ENCODE results near the gene SERAC1.

SERAC1 gene

GRCh38 chr6:158076548-158076947, 91.5 kb downstream of the SERAC1 start:
- DNase-seq (ENCODE audit: low read depth), result no peak

- DNase-seq (ENCODE audit: low read depth), result peak; percentile 11
Observed at GRCh38 chr6:158073776-158074175, 94.3 kb downstream of the SERAC1 start.

GRCh38 chr6:158072083-158072721, 95.9 kb downstream of the SERAC1 start:
- peak; percentile 63 for DNase-seq (ENCODE audit: low read depth)

DNA sequence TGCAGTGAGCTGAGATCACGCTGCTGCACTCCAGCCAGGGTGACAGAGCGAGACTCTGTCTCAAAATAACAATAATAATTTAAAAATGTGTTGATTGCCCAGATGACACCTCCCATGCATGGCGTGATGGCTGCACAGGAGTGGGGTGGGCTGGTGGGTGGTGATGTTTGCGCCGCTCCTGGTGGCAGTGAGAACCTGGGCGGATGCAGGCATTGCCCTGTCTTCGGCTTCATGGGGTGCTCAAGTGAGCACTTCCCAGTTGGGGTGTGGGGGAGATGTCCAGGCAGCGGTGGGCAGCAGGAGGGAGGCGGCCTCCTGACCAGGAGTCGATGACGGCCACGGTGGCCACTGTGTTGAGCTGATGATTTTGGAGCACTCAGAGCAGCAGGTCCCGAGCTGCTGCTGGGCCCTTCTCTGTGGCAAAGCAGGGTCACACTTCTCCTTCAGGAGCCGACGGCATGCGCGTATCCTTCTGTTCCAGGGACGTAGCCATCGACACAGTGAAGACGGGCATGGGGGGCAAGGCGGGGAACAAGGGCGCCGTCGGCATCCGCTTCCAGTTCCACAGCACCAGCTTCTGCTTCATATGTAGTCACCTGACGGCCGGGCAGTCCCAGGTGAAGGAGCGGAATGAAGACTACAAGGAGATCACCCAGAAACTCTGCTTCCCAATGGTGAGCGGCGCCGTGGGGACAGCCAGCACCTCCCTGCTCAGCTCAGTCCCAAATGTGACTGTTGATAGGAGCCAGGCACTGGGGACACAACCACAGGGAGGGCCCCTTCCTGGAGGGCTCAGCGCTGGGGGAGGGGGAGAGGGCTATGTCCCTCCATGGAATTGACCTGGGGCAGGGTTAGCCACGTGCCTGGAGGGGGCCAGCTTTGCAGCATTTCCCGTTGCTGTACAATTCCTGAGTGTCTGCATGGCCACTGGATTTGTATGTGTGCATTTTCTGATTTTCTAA, 96.7 kb downstream of the SERAC1 start:
- DNase-seq (ENCODE audit: low read depth), result no peak

GRCh38 chr6:158070513-158070912, 97.5 kb downstream of the SERAC1 start:
- DNase-seq (ENCODE audit: low read depth), result no peak

DNA sequence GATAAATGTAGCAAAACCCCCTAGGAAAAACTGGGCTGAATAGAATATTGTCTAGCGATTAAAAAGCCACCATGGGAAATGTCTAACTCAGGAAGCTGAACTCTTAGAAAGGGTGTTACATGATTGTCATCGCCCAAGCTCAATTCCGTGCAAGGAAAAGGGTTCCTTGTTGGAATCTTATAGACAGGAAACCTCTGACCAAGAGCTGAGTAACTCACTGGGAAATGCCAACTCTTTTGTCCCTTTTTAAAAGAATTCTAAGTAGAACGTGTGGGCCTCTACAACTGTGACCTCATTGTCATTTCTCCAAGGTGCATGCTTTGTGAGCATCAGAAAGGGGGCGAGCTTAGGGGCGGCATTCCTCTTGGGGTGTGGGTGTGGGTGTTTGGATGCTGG, 98.3 kb downstream of the SERAC1 start:
- DNase-seq (ENCODE audit: low read depth), result no peak

- DNase-seq (ENCODE audit: low read depth), result peak; percentile 30
Observed at GRCh38 chr6:158068893-158069799, 98.9 kb downstream of the SERAC1 start.

- DNase-seq (ENCODE audit: low read depth), result no peak
Observed at GRCh38 chr6:158068156-158068892, 99.7 kb downstream of the SERAC1 start.

GRCh38 chr6:158067436-158068015, 100.5 kb downstream of the SERAC1 start:
- DNase-seq (ENCODE audit: low read depth), result no peak

- DNase-seq (ENCODE audit: low read depth), result no peak
Observed at GRCh38 chr6:158066136-158066781, 101.8 kb downstream of the SERAC1 start.

GRCh38 chr6:158064725-158065251, 103.3 kb downstream of the SERAC1 start:
- DNase-seq (ENCODE audit: low read depth), result no peak

DNA sequence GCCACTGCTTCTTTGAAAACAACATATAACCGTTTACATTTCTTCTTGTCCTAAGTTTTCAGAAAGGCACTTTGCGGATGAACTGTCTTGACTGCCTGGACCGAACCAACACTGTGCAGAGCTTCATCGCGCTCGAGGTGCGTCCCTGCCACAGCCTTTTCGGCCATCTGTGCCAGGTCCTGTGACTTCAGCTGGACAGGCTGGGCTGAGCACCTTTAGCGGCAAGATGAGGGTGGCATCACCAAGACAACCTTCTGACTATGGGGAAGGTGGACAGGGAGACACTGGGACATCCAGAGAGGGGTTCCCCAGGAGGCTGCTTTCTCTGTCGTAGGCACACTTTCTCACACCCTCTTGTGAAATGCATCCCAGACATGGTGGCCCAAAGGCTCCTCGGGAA, 104.3 kb downstream of the SERAC1 start:
- no peak for DNase-seq (ENCODE audit: low read depth)

- DNase-seq (ENCODE audit: low read depth), result no peak
Observed at GRCh38 chr6:158061709-158062461, 106.2 kb downstream of the SERAC1 start.

DNA sequence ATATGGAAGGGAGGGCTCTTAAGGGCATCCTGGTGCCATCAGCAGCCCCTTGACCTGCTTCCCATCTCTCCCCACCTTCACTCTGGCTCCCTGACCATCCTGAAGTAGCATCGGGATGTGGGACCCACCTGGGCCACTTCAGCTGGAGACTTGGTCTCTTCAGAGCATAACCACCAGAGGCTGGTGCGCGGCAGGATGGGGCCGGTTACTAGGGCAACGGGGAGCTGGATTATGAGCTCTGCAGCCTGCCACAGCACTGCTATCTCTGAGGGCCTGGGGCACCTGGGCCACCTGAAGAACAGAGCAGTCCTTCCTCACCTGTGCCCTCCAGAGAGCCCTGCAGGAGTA, 106.7 kb downstream of the SERAC1 start:
- DNase-seq (ENCODE audit: low read depth), result no peak

GRCh38 chr6:158060455-158061360, 107.4 kb downstream of the SERAC1 start:
- peak; percentile 64 for DNase-seq (ENCODE audit: low read depth)
